Measurements from ENCODE around the gene PNPLA1. TPM values are rescaled to one million over a fixed set of nuclear protein-coding genes. Genes with fewer than 3 reads are reported as not detected.

Gene PNPLA1
- total and polyA plus RNA-seq, 2 donors (not counting 1 experiment from before 2014, with no cell fraction given): 0.02 TPM; not detected in 1

DNA sequence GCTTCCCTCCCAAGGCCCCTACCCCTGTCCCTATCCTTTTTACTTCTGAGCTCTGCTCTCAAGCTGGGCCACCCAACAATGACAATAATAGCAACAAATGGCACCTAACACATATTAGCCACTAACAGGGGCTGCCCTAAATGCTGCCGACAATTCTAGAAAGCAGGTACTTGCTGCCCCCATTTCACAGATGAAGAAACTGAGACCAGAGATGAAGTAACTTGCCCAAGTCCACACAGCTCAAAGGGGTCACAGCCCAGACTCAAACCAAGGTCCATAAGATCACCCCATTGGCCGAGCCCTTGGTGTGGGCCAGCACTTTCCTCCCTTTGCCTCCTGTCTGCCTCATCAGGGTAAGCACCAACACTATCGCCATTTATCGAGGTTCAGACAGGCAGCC, 54.9 kb downstream of the PNPLA1 start:
- no peaks in the 10 kb centered on the region for H3K36me3 ChIP-seq (ENCODE audit: control insufficient read depth, insufficient read depth, low read length)
- H3K27ac ChIP-seq (ENCODE audit: insufficient read depth, low read length): no peak overlapping the region
- H3K27me3 ChIP-seq (ENCODE audit: control insufficient read depth, insufficient read depth, low read length): peaks cover 23% of the 10 kb centered on the region
- H2AFZ ChIP-seq (ENCODE audit: low read length): no peak overlapping the region
- no peak for DNase-seq (ENCODE audit: low read depth in 2 of 2)
- H3K4me1 ChIP-seq (ENCODE audit: control insufficient read depth, extremely low read depth, insufficient read depth, low read length): no peaks in the 10 kb centered on the region
- H3K4me3 ChIP-seq (replicated peaks in 1 of 4; ENCODE audit: control extremely low read depth in 1 of 4, insufficient read depth in 1 of 4, low read depth in 3 of 4, low read length in 4 of 4): no peak overlapping the region
- H3K79me2 ChIP-seq (ENCODE audit: control insufficient read depth, insufficient read depth, low read length): no peaks in the 10 kb centered on the region
- TF ChIP-seq, protein P1, sequence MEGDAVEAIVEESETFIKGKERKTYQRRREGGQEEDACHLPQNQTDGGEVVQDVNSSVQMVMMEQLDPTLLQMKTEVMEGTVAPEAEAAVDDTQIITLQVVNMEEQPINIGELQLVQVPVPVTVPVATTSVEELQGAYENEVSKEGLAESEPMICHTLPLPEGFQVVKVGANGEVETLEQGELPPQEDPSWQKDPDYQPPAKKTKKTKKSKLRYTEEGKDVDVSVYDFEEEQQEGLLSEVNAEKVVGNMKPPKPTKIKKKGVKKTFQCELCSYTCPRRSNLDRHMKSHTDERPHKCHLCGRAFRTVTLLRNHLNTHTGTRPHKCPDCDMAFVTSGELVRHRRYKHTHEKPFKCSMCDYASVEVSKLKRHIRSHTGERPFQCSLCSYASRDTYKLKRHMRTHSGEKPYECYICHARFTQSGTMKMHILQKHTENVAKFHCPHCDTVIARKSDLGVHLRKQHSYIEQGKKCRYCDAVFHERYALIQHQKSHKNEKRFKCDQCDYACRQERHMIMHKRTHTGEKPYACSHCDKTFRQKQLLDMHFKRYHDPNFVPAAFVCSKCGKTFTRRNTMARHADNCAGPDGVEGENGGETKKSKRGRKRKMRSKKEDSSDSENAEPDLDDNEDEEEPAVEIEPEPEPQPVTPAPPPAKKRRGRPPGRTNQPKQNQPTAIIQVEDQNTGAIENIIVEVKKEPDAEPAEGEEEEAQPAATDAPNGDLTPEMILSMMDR (conservative IDR thresholded peaks at IDR 0.05 in 1 of 2, IDR thresholded peaks at IDR 0.05 in 1 of 2; ENCODE audit: low read depth in 1 of 2, low read length in 2 of 2): no peak
- no peak for TF ChIP-seq EZH2 (IDR thresholded peaks at IDR 0.05; ENCODE audit: low read length, missing control alignments)
- no peak overlapping the region for H3K4me2 ChIP-seq (ENCODE audit: extremely low read depth, insufficient read depth, low read length)
- no peak overlapping the region for H3K9ac ChIP-seq (ENCODE audit: insufficient read depth, low read length)
- no peaks in the 10 kb centered on the region for H3K9me3 ChIP-seq (ENCODE audit: control insufficient read depth, insufficient read depth, low read depth, low read length)
- H4K20me1 ChIP-seq (ENCODE audit: control insufficient read depth, extremely low read depth, insufficient read depth, low read length): no peaks in the 10 kb centered on the region

DNA sequence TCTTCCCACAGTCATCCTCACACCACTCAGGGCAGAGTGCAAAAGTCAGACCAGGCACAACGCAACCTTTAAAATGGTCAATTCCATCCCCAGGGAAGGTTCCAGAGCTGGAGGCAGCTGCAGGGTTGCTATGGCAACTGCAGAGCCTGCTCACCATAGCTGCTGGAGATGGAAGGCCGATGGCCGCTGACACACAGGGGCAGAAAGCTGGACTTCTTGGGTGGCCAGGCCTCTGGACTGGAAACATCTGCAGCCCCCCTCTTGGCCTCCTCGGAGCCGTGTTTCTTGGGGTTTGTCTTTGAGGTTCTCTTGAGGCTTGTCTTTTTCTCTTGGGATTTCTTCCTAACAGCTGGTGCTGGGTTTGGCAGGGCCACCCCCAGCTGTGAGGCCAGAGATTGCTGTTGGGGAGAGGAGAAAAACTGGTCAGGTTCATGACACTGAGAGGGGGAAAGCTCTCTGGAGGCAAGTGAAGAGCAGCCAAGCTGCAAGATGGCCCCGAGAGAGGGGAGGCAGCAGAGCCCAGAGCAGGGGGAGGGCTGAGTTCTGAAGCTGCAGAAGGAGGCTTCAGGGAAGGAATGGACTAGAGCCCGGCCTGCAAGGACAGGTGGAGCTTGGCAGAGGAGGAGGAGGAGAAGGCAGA, 56.6 kb downstream of the PNPLA1 start:
- H3K27me3 ChIP-seq (ENCODE audit: control insufficient read depth, insufficient read depth, low read length): peaks cover 25% of the 10 kb centered on the region
- H3K36me3 ChIP-seq (ENCODE audit: control insufficient read depth, insufficient read depth, low read length): no peaks in the 10 kb centered on the region
- H3K27ac ChIP-seq (ENCODE audit: insufficient read depth, low read length): no peak overlapping the region
- H3K4me3 ChIP-seq (replicated peaks in 1 of 4; ENCODE audit: control extremely low read depth in 1 of 4, insufficient read depth in 1 of 4, low read depth in 3 of 4, low read length in 4 of 4): no peak overlapping the region
- H3K4me1 ChIP-seq (ENCODE audit: control insufficient read depth, extremely low read depth, insufficient read depth, low read length): no peaks in the 10 kb centered on the region
- H3K79me2 ChIP-seq (ENCODE audit: control insufficient read depth, insufficient read depth, low read length): no peaks in the 10 kb centered on the region
- no peaks in the 10 kb centered on the region for H4K20me1 ChIP-seq (ENCODE audit: control insufficient read depth, extremely low read depth, insufficient read depth, low read length)
- TF ChIP-seq, protein P1 (conservative IDR thresholded peaks at IDR 0.05 in 1 of 2, IDR thresholded peaks at IDR 0.05 in 1 of 2; ENCODE audit: low read depth in 1 of 2, low read length in 2 of 2): no peak
- H2AFZ ChIP-seq (ENCODE audit: low read length): no peak overlapping the region
- no peaks in the 10 kb centered on the region for H3K9me3 ChIP-seq (ENCODE audit: control insufficient read depth, insufficient read depth, low read depth, low read length)
- H3K4me2 ChIP-seq (ENCODE audit: extremely low read depth, insufficient read depth, low read length): no peak overlapping the region
- DNase-seq (ENCODE audit: low read depth in 2 of 2): peak in 1 of 2 donors; percentile 61
- no peak overlapping the region for H3K9ac ChIP-seq (ENCODE audit: insufficient read depth, low read length)

DNA sequence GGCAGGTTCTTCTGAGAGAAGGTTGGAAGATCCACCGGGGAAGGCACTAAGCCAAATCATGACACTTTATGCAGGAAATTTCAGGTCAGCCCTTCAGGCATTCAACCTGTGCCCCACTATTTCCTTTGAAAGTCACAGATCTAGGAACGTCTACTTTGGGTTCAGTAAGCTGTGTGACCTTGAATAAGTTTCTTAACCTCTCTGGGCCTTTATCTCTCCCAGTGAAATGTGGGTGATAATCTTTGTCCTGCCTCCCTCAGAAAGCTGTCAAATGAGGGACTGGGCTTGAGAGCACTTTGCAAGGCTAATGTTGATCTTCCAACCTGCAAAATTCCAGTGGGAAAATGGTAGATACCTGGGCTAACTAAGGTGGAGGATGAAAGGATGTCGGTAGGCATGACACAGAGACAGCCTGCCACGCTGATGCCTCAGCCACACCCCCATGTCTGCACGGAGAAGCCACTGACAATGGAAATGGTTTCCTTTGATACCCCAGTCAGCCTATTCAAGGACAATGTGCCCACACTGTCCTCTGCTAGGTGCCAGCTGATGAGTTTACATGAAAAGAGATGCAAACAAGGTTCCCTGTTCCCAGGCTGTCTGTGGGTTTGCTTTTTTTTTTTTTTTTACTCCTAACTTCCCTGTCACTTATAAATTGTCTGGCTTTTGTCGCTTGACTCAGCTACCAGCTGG, 57.5 kb downstream of the PNPLA1 start:
- peak; percentile 52 for TF ChIP-seq EZH2 (IDR thresholded peaks at IDR 0.05; ENCODE audit: low read length, missing control alignments)
- TF ChIP-seq, protein P1 (conservative IDR thresholded peaks at IDR 0.05 in 1 of 2, IDR thresholded peaks at IDR 0.05 in 1 of 2; ENCODE audit: low read depth in 1 of 2, low read length in 2 of 2): no peak
- Histone ChIP-seq H4K20me1 (ENCODE audit: control insufficient read depth, extremely low read depth, insufficient read depth, low read length) (no peaks in the 10 kb centered on the region), H3K4me2 (ENCODE audit: extremely low read depth, insufficient read depth, low read length) (no peak overlapping the region), H3K27ac (ENCODE audit: insufficient read depth, low read length) (no peak overlapping the region), H3K4me1 (ENCODE audit: control insufficient read depth, extremely low read depth, insufficient read depth, low read length) (no peaks in the 10 kb centered on the region), H2AFZ (ENCODE audit: low read length) (no peak overlapping the region), H3K36me3 (ENCODE audit: control insufficient read depth, insufficient read depth, low read length) (no peaks in the 10 kb centered on the region), H3K9ac (ENCODE audit: insufficient read depth, low read length) (no peak overlapping the region), H3K9me3 (ENCODE audit: control insufficient read depth, insufficient read depth, low read depth, low read length) (no peaks in the 10 kb centered on the region), H3K4me3 (replicated peaks in 1 of 4; ENCODE audit: control extremely low read depth in 1 of 4, insufficient read depth in 1 of 4, low read depth in 3 of 4, low read length in 4 of 4) (no peak overlapping the region), H3K79me2 (ENCODE audit: control insufficient read depth, insufficient read depth, low read length) (no peaks in the 10 kb centered on the region), H3K27me3 (ENCODE audit: control insufficient read depth, insufficient read depth, low read length) (peaks cover 30% of the 10 kb centered on the region)
- no peak for DNase-seq (ENCODE audit: low read depth in 2 of 2)

Data from fibroblast of lung (primary cell).